Muscle of leg (tissue), 11 donors: ENCODE results near the gene TENT4A. TPM values are rescaled to one million over a fixed set of nuclear protein-coding genes. Genes with fewer than 3 reads are reported as not detected.
A peak's percentile ranks its signal among the peaks of the same experiment; 100 is the strongest.

Source experiments
- DNase-seq: peaks from one replicate; pipeline ENCODE4 v3.0.0; 2013
- H3K27ac ChIP-seq: one replicate; pipeline ENCODE4 v1.5.1; 2013; ENCODE audit warnings: mild to moderate bottlenecking, low read length, control low read depth
- H3K27me3 ChIP-seq: one replicate; pipeline ENCODE4 v1.6.1; 2013; ENCODE audit warnings: low read length; ENCODE audit not compliant: control insufficient read depth, insufficient read depth
- H3K36me3 ChIP-seq: one replicate; pipeline ENCODE4 v1.6.1; 2013; ENCODE audit warnings: low read length; ENCODE audit not compliant: control insufficient read depth, insufficient read depth
- H3K4me1 ChIP-seq: one replicate; pipeline ENCODE4 v1.6.1; 2013; ENCODE audit warnings: low read length; ENCODE audit not compliant: control insufficient read depth, insufficient read depth
- H3K4me3 ChIP-seq: one replicate; pipeline ENCODE4 v1.5.1; 2013; ENCODE audit warnings: low read length, control low read depth
- H3K9me3 ChIP-seq: replicated peaks from 2 replicates; pipeline ENCODE4 v1.6.1; 2013; ENCODE audit warnings: low read depth, low read length; ENCODE audit not compliant: control insufficient read depth
- WGBS: methylation state at CpG from one replicate; pipeline ENCODE4 v1.1.5; 2013; ENCODE audit warnings: missing lambda C conversion rate; ENCODE audit not compliant: insufficient coverage; 5-methylcytosine and 5-hydroxymethylcytosine counted together
- polyA plus RNA-seq, 8 donors: library from polyadenylated mRNA; unstranded; fragments of 120-200 nt; gene quantifications; one replicate each; pipeline versions ENCODE4 v1.2.1 to v1.2.3, GENCODE V29; 2013; ENCODE audit warnings: inconsistent platforms in 1 of 8, low replicate concordance in 1 of 8; ENCODE audit not compliant: insufficient read length in 8 of 8, insufficient read depth in 1 of 8
- total RNA-seq: library from RNA; stranded (reverse); fragments of 120-200 nt; gene quantifications from one replicate; pipeline ENCODE4 v1.2.4, GENCODE V29; 2013

The TENT4A gene
- total and polyA plus RNA-seq, 9 donors: 9.0 to 22.2 (median 16.5) TPM

- peaks cover 8% of the 10 kb centered on the region for H3K36me3 ChIP-seq
- no peaks in the 10 kb centered on the region for H3K27me3 ChIP-seq
- no peak overlapping the region for H3K27ac ChIP-seq
- no peak overlapping the region for H3K4me3 ChIP-seq
- H3K9me3 ChIP-seq: no peaks in the 10 kb centered on the region
- peaks cover 41% of the 10 kb centered on the region for H3K4me1 ChIP-seq
- 89% methylated on average over 7 of the region's 12 CpGs for WGBS
- no peak for DNase-seq
Measured at GRCh38 chr5:6729386-6730310, 16.4 kb downstream of the TENT4A start.

- peaks cover 44% of the 10 kb centered on the region for H3K4me1 ChIP-seq
- WGBS: 81% methylated on average over 2 of the region's 8 CpGs
- H3K36me3 ChIP-seq: peaks cover 6% of the 10 kb centered on the region
- H3K27me3 ChIP-seq: no peaks in the 10 kb centered on the region
- no peak overlapping the region for H3K4me3 ChIP-seq
- no peaks in the 10 kb centered on the region for H3K9me3 ChIP-seq
- DNase-seq: no peak
- H3K27ac ChIP-seq: no peak overlapping the region
Measured at GRCh38 chr5:6730407-6730806, 17.2 kb downstream of the TENT4A start.

GRCh38 chr5:6730807-6731206 lies 17.6 kb downstream of the TENT4A start:
- WGBS: no CpG with 5 or more reads among the region's 3 CpGs
- no peak for DNase-seq
- peaks cover 44% of the 10 kb centered on the region for H3K4me1 ChIP-seq

GRCh38 chr5:6731465-6732237 lies 18.4 kb downstream of the TENT4A start:
- peaks cover 40% of the 10 kb centered on the region for H3K4me1 ChIP-seq
- DNase-seq: no peak
- no CpG with 5 or more reads among the region's 7 CpGs for WGBS
- H3K9me3 ChIP-seq: no peaks in the 10 kb centered on the region
- H3K36me3 ChIP-seq: peaks cover 3% of the 10 kb centered on the region
- peak overlapping the region; percentile 17 for H3K27ac ChIP-seq
- no peak overlapping the region for H3K4me3 ChIP-seq
- no peaks in the 10 kb centered on the region for H3K27me3 ChIP-seq

More at GRCh38 chr5:6730807-6731206, 17.6 kb downstream of the TENT4A start:
- no peak overlapping the region for H3K27ac ChIP-seq
- no peaks in the 10 kb centered on the region for H3K27me3 ChIP-seq
- H3K36me3 ChIP-seq: peaks cover 6% of the 10 kb centered on the region
- H3K4me3 ChIP-seq: no peak overlapping the region
- no peaks in the 10 kb centered on the region for H3K9me3 ChIP-seq

GRCh38 chr5:6732634-6733410 lies 19.6 kb downstream of the TENT4A start:
- DNase-seq: peak; percentile 33
- no peak overlapping the region for H3K4me3 ChIP-seq
- H3K4me1 ChIP-seq: peaks cover 37% of the 10 kb centered on the region
- H3K9me3 ChIP-seq: no peaks in the 10 kb centered on the region
- no peaks in the 10 kb centered on the region for H3K27me3 ChIP-seq
- H3K36me3 ChIP-seq: peaks cover 7% of the 10 kb centered on the region
- WGBS: 50% methylated on average over 8 of the region's 13 CpGs
- H3K27ac ChIP-seq: peak overlapping the region; percentile 42

GRCh38 chr5:6733411-6734242 lies 20.4 kb downstream of the TENT4A start:
- H3K27me3 ChIP-seq: no peaks in the 10 kb centered on the region
- no peak for DNase-seq
- peaks cover 33% of the 10 kb centered on the region for H3K4me1 ChIP-seq
- no peaks in the 10 kb centered on the region for H3K9me3 ChIP-seq
- peaks cover 13% of the 10 kb centered on the region for H3K36me3 ChIP-seq
- whole genome bisulfite sequencing: 77% methylated on average over 20 of the region's 21 CpGs
- no peak overlapping the region for H3K4me3 ChIP-seq
- no peak overlapping the region for H3K27ac ChIP-seq

- Histone ChIP-seq H3K9me3 (no peaks in the 10 kb centered on the region), H3K27me3 (no peaks in the 10 kb centered on the region), H3K27ac (no peak overlapping the region), H3K36me3 (peaks cover 18% of the 10 kb centered on the region), H3K4me1 (peaks cover 33% of the 10 kb centered on the region), H3K4me3 (no peak overlapping the region)
- peak; percentile 43 for DNase-seq
- 76% methylated on average over 7 of the region's 11 CpGs for WGBS
Measured at GRCh38 chr5:6734243-6734700, 21.0 kb downstream of the TENT4A start.

GRCh38 chr5:6734781-6735180 lies 21.5 kb downstream of the TENT4A start:
- Histone ChIP-seq H3K9me3 (no peaks in the 10 kb centered on the region), H3K36me3 (peaks cover 23% of the 10 kb centered on the region), H3K27ac (no peak overlapping the region), H3K4me1 (peaks cover 28% of the 10 kb centered on the region), H3K4me3 (no peak overlapping the region), H3K27me3 (no peaks in the 10 kb centered on the region)
- no peak for DNase-seq
- 71% methylated on average over 3 of the region's 5 CpGs for WGBS

- Histone ChIP-seq H3K4me1 (peaks cover 26% of the 10 kb centered on the region), H3K4me3 (no peak overlapping the region), H3K27me3 (no peaks in the 10 kb centered on the region), H3K27ac (no peak overlapping the region), H3K9me3 (no peaks in the 10 kb centered on the region), H3K36me3 (peaks cover 34% of the 10 kb centered on the region)
- 68% methylated on average over 5 of the region's 7 CpGs for WGBS
- no peak for DNase-seq
Measured at GRCh38 chr5:6736106-6736505, 22.9 kb downstream of the TENT4A start.
